Activated naive CD4-positive, alpha-beta T cell treated with anti-CD3 and anti-CD28 coated beads, Interleukin-2, amount 50 U/mL, for 72 hours (primary cell): ENCODE measurements around the gene MEST. TPM values are rescaled to one million over a fixed set of nuclear protein-coding genes. Genes with fewer than 3 reads are reported as not detected.
"Not testable (repeated sequence)": the region's sequence is repeated elsewhere in the genome, so short reads cannot be mapped to it uniquely, and the experiment has no call there.

ENCODE experiments used
- ATAC-seq, 2 donors: fragments of 150-1000 bp; cut with Tn5 transposase; 2 replicates each; pipeline ENCODE4 v1.10.0; 2021; ENCODE audit warnings: mild to moderate bottlenecking in 2 of 2, moderate library complexity in 2 of 2
- DNase-seq, 2 donors: peaks; one replicate each; pipeline ENCODE4 v3.0.0; 2021 to 2022; ENCODE audit warnings: low spot score in 2 of 2
- H3K27ac Mint-ChIP-seq, 2 donors: one replicate each; pipeline ENCODE4 v1.8.0; 2022; ENCODE audit warnings: mild to moderate bottlenecking in 2 of 2, mixed read lengths in 2 of 2
- H3K36me3 Mint-ChIP-seq, 2 donors: one replicate each; pipeline ENCODE4 v1.8.0; 2022; ENCODE audit warnings: mixed read lengths in 2 of 2
- H3K9me3 Mint-ChIP-seq, 2 donors: one replicate each; pipeline ENCODE4 v1.8.0; 2022; ENCODE audit warnings: mixed read lengths in 2 of 2
- total RNA-seq, 2 donors: library from RNA; stranded (reverse); gene quantifications; one replicate each; pipeline ENCODE4 v1.2.3, GENCODE V29; 2022

MEST gene
- total RNA-seq, 2 donors from 2014 or later: 1.9 to 2.5 TPM

- H3K9me3 Mint-ChIP-seq: no peaks in the 10 kb centered on the region
- ATAC-seq (no peak), DNase-seq (no peak)
- H3K36me3 Mint-ChIP-seq: peaks cover 7 to 12% of the 10 kb centered on the region in 2 donors
- H3K27ac Mint-ChIP-seq: no peak overlapping the region
Observed at GRCh38 chr7:130493275-130493873, 1.5 kb downstream of the MEST start.

GRCh38 chr7:130494431-130494858, 2.6 kb downstream of the MEST start:
- no peak for DNase-seq
- H3K36me3 Mint-ChIP-seq: peaks cover 7 to 12% of the 10 kb centered on the region in 2 donors
- no peak for ATAC-seq
- H3K27ac Mint-ChIP-seq: no peak overlapping the region
- H3K9me3 Mint-ChIP-seq: no peaks in the 10 kb centered on the region

GRCh38 chr7:130500463-130500862, 8.6 kb downstream of the MEST start:
- peaks cover 0 to 5% of the 10 kb centered on the region in 2 donors for H3K36me3 Mint-ChIP-seq
- DNase-seq: no peak
- ATAC-seq: no peak
- peak overlapping the region in 1 of 2 donors; percentile 21 for H3K27ac Mint-ChIP-seq
- H3K9me3 Mint-ChIP-seq: no peaks in the 10 kb centered on the region

GRCh38 chr7:130500910-130501309, 9.0 kb downstream of the MEST start:
- ATAC-seq (peak in 1 of 2 donors; percentile 29), DNase-seq (no peak)
- Mint-ChIP-seq H3K9me3 (no peaks in the 10 kb centered on the region), H3K36me3 (peaks cover 0 to 5% of the 10 kb centered on the region in 2 donors), H3K27ac (peak overlapping the region in 1 of 2 donors; percentile 21)

- no peaks in the 10 kb centered on the region for H3K9me3 Mint-ChIP-seq
- DNase-seq (no peak), ATAC-seq (no peak)
- H3K36me3 Mint-ChIP-seq: peaks cover 0 to 6% of the 10 kb centered on the region in 2 donors
- no peak overlapping the region for H3K27ac Mint-ChIP-seq
Observed at GRCh38 chr7:130505753-130506152, 13.9 kb downstream of the MEST start.

- DNase-seq: no peak
- no peak for ATAC-seq
- no peaks in the 10 kb centered on the region for H3K9me3 Mint-ChIP-seq
Observed at GRCh38 chr7:130506358-130506757, 14.5 kb downstream of the MEST start.

GRCh38 chr7:130512038-130512437, 20.2 kb downstream of the MEST start:
- H3K27ac Mint-ChIP-seq, ATAC-seq, H3K36me3 Mint-ChIP-seq: not testable (repeated sequence)

More at GRCh38 chr7:130506358-130506757, 14.5 kb downstream of the MEST start:
- Mint-ChIP-seq H3K36me3 (peaks cover 0 to 6% of the 10 kb centered on the region in 2 donors), H3K27ac (no peak overlapping the region)

GRCh38 chr7:130513447-130513846, 21.6 kb downstream of the MEST start:
- Mint-ChIP-seq H3K36me3 (no peaks in the 10 kb centered on the region), H3K9me3 (no peaks in the 10 kb centered on the region), H3K27ac (no peak overlapping the region)
- DNase-seq: no peak
- ATAC-seq: no peak

More at GRCh38 chr7:130512038-130512437, 20.2 kb downstream of the MEST start:
- not testable (repeated sequence) for H3K9me3 Mint-ChIP-seq, DNase-seq

- Mint-ChIP-seq H3K27ac (no peak overlapping the region), H3K9me3 (no peaks in the 10 kb centered on the region), H3K36me3 (no peaks in the 10 kb centered on the region)
- no peak for DNase-seq
- ATAC-seq: no peak
Observed at GRCh38 chr7:130515315-130516040, 23.6 kb downstream of the MEST start.

- Mint-ChIP-seq H3K9me3 (no peaks in the 10 kb centered on the region), H3K27ac (no peak overlapping the region), H3K36me3 (no peaks in the 10 kb centered on the region)
- no peak for DNase-seq
- no peak for ATAC-seq
Observed at GRCh38 chr7:130521258-130521951, 29.5 kb downstream of the MEST start.

GRCh38 chr7:130523519-130524125, 31.7 kb downstream of the MEST start:
- peak in 1 of 2 donors; percentile 29 for ATAC-seq
- DNase-seq, H3K36me3 Mint-ChIP-seq, H3K27ac Mint-ChIP-seq, H3K9me3 Mint-ChIP-seq: not testable (repeated sequence)

GRCh38 chr7:130524628-130525027, 32.7 kb downstream of the MEST start:
- no peak for DNase-seq
- no peaks in the 10 kb centered on the region for H3K36me3 Mint-ChIP-seq
- no peaks in the 10 kb centered on the region for H3K9me3 Mint-ChIP-seq
- H3K27ac Mint-ChIP-seq: no peak overlapping the region
- ATAC-seq: no peak

- peak in 1 of 2 donors; percentile 40 for ATAC-seq
- H3K36me3 Mint-ChIP-seq, H3K9me3 Mint-ChIP-seq, DNase-seq: not testable (repeated sequence)
- H3K27ac Mint-ChIP-seq: peak overlapping the region in 1 of 2 donors; percentile 51
Observed at GRCh38 chr7:130527752-130528355, 36.0 kb downstream of the MEST start.

GRCh38 chr7:130529417-130529816, 37.5 kb downstream of the MEST start:
- Mint-ChIP-seq H3K9me3 (no peaks in the 10 kb centered on the region), H3K27ac (no peak overlapping the region), H3K36me3 (no peaks in the 10 kb centered on the region)
- ATAC-seq (no peak), DNase-seq (no peak)

GRCh38 chr7:130537894-130538293, 46.0 kb downstream of the MEST start:
- H3K27ac Mint-ChIP-seq, H3K9me3 Mint-ChIP-seq, ATAC-seq, H3K36me3 Mint-ChIP-seq, DNase-seq: not testable (repeated sequence)

- not testable (repeated sequence) for H3K27ac Mint-ChIP-seq, ATAC-seq, H3K36me3 Mint-ChIP-seq, H3K9me3 Mint-ChIP-seq, DNase-seq
Observed at GRCh38 chr7:130541287-130541686, 49.4 kb downstream of the MEST start.
